ELF-1 (cell line): ENCODE data around the gene DDC.

Experiments used
- DNase-seq: peaks from one replicate; pipeline ENCODE4 v3.0.0-alpha.2; 2016; ENCODE audit warnings: low read depth, low spot score

DDC gene

GRCh38 chr7:50418086-50418515 is 147.1 kb downstream of the DDC start:
- DNase-seq, result peak; percentile 92

DNA sequence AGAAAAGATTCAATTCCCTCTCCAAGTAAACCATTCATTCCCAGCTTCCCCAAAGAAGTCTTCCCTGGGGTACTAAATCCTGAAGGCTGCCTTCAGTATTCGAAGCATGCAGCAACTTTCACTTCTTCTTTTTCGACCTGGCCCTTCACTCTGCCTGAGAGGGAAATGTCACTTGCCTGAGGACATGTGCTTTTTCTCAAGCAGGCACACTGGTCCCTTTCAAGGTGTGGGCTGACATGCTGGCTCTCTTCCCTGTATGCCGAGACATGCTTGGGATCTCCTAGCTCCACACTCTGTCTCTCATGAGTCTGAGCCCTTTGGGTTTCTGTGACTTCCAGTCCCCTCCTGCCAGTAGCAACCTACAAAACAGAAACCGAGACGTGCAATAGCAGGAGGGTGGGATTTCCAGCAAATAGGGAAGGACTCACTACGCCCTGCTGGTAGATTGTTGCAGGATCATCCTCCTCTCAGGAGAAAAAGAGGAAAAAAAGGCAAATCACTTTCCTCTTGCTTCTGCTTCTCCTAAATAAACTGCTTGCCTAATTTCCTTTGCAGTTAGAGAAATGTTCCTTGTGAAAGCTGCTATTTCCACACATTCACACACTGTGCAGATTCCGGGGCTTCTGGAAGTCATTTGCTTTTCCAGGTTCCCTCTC is 148.6 kb downstream of the DDC start:
- DNase-seq, result peak; percentile 57

DNA sequence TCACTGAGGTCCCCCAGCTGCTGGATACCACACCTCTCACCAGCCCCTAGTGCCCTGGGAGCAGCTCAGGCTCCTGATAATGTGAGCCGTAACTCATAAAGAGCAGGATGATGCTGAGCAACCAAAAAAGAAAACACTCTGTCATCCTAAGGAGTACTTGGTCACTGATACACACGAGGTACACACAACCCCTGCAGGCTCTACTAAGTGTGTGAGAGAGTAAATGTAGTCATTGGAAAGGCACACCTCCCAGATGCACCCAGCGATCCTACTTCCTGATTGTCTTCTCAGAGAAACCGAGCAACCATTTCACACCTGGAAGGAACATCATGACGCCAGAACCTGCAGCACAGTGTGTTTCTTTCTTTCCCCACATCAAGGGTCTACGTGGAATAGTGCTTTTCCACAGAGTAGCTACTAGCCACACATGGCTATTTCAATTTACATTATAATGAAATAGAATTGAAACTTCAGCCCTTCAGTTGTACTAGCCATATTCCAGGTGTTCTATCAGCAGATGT is 149.3 kb downstream of the DDC start:
- DNase-seq, result no peak

GRCh38 chr7:50413561-50413960 is 151.6 kb downstream of the DDC start:
- no peak for DNase-seq

DNA sequence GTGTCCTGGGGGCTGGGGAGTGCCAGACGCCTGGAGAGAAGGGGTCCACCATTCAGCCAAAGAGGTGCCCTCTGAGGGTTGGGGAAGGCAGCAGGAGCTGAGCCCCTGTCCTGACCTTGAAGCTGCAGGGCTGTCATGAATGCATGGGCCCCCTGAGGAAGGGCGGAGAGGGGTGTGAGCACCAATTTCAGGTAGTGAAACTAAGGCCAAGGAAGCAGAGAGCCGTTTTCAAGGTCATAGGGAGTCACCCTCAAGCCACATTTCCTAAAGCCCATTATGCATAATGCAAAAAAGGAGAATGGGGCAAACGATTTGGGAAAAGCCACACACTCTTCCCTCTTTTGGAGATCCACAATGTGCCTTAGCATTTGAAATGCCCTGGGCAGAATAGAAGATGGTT is 152.2 kb downstream of the DDC start:
- no peak for DNase-seq

GRCh38 chr7:50411332-50411731 is 153.9 kb downstream of the DDC start:
- no peak for DNase-seq

DNA sequence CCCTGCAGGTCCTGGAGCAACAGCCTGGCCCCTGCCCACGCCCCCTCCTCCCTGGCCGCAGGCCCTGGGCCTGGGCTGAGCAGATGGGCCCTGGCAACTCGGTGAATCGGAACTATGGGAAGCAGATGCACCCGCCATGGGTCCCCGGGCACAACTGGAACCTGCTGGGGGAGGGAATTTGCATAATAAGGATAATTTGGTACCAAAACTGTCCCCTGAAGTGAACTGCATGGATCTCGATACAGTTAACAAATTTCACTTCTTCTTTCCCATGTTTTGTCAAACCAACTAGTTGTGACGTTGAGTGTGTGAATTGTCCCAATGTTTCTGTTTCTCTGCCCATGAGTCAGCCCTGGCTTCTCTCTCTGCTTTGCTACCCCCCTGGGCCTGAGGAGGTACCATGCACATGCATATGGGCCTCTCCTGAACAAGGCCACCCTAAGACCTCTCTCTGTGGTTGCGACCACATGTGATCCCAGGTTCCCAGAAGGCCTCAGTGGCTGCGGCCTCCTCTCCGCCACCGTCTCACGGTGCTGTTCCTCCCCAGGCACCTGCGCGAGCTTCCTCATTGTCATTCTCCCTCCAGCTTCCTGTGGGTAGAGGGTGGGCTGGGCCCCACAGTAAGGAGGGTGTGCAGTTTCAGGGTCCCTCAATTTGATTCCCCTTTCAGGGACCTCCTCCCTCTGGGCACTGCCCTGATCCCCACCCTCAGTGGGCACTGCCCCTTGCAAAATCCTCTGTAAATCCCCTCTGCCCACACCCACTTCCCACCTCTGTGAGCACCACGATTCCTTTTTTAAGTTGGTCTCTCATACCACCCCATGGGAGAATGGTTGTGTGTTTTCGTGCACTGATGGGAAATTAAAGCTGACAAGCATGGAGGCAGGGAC is 155.1 kb downstream of the DDC start:
- no peak for DNase-seq
